Neural cell (in vitro differentiated cells): ENCODE data around the gene ZFPM1. TPM values are rescaled to one million over a fixed set of nuclear protein-coding genes. Genes with fewer than 3 reads are reported as not detected.

Source experiments
- H2AFZ ChIP-seq: fragments of 200-600, 300-800 bp; sonication (generic), shearing (Covaris generic); 2 replicates; pipeline ENCODE4 v1.6.0; 2014; ENCODE audit warnings: low read depth, mild to moderate bottlenecking, antibody characterized with exemption, low read length, moderate library complexity
- H3F3A ChIP-seq: fragments of 200-600 bp; shearing (Covaris generic); 2 replicates; pipeline ENCODE4 v1.6.1; 2016; ENCODE audit warnings: mild to moderate bottlenecking, moderate library complexity, mixed read lengths, antibody characterized with exemption, low read length; ENCODE audit not compliant: insufficient read depth, poor library complexity, severe bottlenecking
- H3K27ac ChIP-seq: fragments of 200-600, 300-800 bp; sonication (generic), shearing (Covaris generic); 2 replicates; pipeline ENCODE4 v1.5.1; 2014; ENCODE audit warnings: mild to moderate bottlenecking, low read length, moderate library complexity
- H3K27me3 ChIP-seq: fragments of 300-800, 200-600 bp; sonication (generic), shearing (Covaris generic); 2 replicates; pipeline ENCODE4 v1.6.0; 2014; ENCODE audit warnings: mild to moderate bottlenecking, low read depth, low read length, moderate library complexity; ENCODE audit not compliant: insufficient read depth
- H3K36me3 ChIP-seq: fragments of 300-800, 200-600 bp; sonication (generic), shearing (Covaris generic); 2 replicates; pipeline ENCODE4 v1.5.1; 2014; ENCODE audit warnings: mild to moderate bottlenecking, antibody characterized with exemption, low read length, moderate library complexity; ENCODE audit not compliant: insufficient read depth
- H3K4me2 ChIP-seq: fragments of 300-800, 200-600 bp; sonication (generic), shearing (Covaris generic); 2 replicates; pipeline ENCODE4 v1.6.0; 2014; ENCODE audit warnings: mild to moderate bottlenecking, low read length
- H3K4me3 ChIP-seq: fragments of 300-800, 200-600 bp; sonication (generic), shearing (Covaris generic); 2 replicates; pipeline ENCODE4 v1.5.1; 2014; ENCODE audit warnings: mild to moderate bottlenecking, low read length, moderate library complexity
- H3K79me2 ChIP-seq: fragments of 200-600 bp; shearing (Covaris generic); replicated peaks from 2 replicates; pipeline ENCODE4 v1.6.0; 2014; ENCODE audit warnings: mild to moderate bottlenecking, low read length, moderate library complexity; ENCODE audit not compliant: insufficient read depth
- H3K9ac ChIP-seq: fragments of 300-800, 200-600 bp; sonication (generic), shearing (Covaris generic); 2 replicates; pipeline ENCODE4 v1.6.1; 2016; ENCODE audit warnings: mild to moderate bottlenecking, low read length, mixed read lengths
- H3K9me2 ChIP-seq: fragments of 200-600 bp; shearing (Covaris generic); 2 replicates; pipeline ENCODE4 v1.6.1; 2016; ENCODE audit warnings: mild to moderate bottlenecking, low read length, mixed read lengths; ENCODE audit not compliant: insufficient read depth
- H3K9me3 ChIP-seq: fragments of 200-600, 300-800 bp; sonication (generic), shearing (Covaris generic); 2 replicates; pipeline ENCODE4 v1.6.1; 2016; ENCODE audit warnings: mild to moderate bottlenecking, mixed run types, low read length, moderate library complexity, mixed read lengths
- H4K20me1 ChIP-seq: fragments of 200-600 bp; shearing (Covaris generic); 2 replicates; pipeline ENCODE4 v1.6.1; 2016; ENCODE audit warnings: mild to moderate bottlenecking, mixed run types; ENCODE audit not compliant: insufficient read depth
- EP300 ChIP-seq: fragments of 450-650 bp; conservative IDR thresholded peaks from 2 replicates; pipeline ENCODE4 v1.6.1; 2014; ENCODE audit warnings: antibody characterized with exemption, mild to moderate bottlenecking, moderate library complexity; ENCODE audit not compliant: poor library complexity, severe bottlenecking
- EZH2 ChIP-seq: fragments of 200-600, 300-800 bp; shearing (Covaris generic), sonication (generic); IDR thresholded peaks from 2 replicates; pipeline ENCODE4 v1.6.1; 2014; ENCODE audit warnings: antibody characterized with exemption, low read length, borderline replicate concordance, mild to moderate bottlenecking; ENCODE audit not compliant: insufficient read depth, poor library complexity, severe bottlenecking
- MXI1 ChIP-seq: fragments of 450-650 bp; conservative IDR thresholded peaks from 2 replicates; pipeline ENCODE4 v1.6.1; 2014; ENCODE audit warnings: antibody characterized with exemption, mild to moderate bottlenecking; ENCODE audit not compliant: poor library complexity, severe bottlenecking
- POLR2AphosphoS5 ChIP-seq: IDR thresholded peaks from 2 replicates; pipeline ENCODE4 v1.6.1; 2012
- RAD21 ChIP-seq: fragments of 450-650 bp; conservative IDR thresholded peaks from 2 replicates; pipeline ENCODE4 v1.6.1; 2014; ENCODE audit warnings: antibody characterized with exemption, mild to moderate bottlenecking, moderate library complexity
- SMC3 ChIP-seq: fragments of 450-650 bp; conservative IDR thresholded peaks from 2 replicates; pipeline ENCODE4 v1.6.1; 2014; ENCODE audit warnings: antibody characterized with exemption, mild to moderate bottlenecking, moderate library complexity; ENCODE audit not compliant: poor library complexity
- TAF1 ChIP-seq: IDR thresholded peaks from 2 replicates; pipeline ENCODE4 v1.6.1; 2012; ENCODE audit warnings: low read depth
- polyA plus RNA-seq: library from polyadenylated mRNA; depleted of rRNA; stranded (reverse); fragments of >200 nt; gene quantifications from 2 replicates; pipeline ENCODE4 v1.2.3, GENCODE V29; 2014
- TF ChIP-seq, protein P1 (sequence below): fragments of 450-650 bp; IDR thresholded peaks from 2 replicates; pipeline ENCODE4 v1.5.1; 2014; ENCODE audit warnings: antibody characterized with exemption, mild to moderate bottlenecking, moderate library complexity; ENCODE audit not compliant: poor library complexity, severe bottlenecking
- TF ChIP-seq, protein P2 (sequence below): IDR thresholded peaks from 2 replicates; pipeline ENCODE4 v1.6.1; 2012; ENCODE audit warnings: borderline replicate concordance

The ZFPM1 gene
- polyA plus RNA-seq, 1 donor from 2014 or later = 0.41 TPM

DNA sequence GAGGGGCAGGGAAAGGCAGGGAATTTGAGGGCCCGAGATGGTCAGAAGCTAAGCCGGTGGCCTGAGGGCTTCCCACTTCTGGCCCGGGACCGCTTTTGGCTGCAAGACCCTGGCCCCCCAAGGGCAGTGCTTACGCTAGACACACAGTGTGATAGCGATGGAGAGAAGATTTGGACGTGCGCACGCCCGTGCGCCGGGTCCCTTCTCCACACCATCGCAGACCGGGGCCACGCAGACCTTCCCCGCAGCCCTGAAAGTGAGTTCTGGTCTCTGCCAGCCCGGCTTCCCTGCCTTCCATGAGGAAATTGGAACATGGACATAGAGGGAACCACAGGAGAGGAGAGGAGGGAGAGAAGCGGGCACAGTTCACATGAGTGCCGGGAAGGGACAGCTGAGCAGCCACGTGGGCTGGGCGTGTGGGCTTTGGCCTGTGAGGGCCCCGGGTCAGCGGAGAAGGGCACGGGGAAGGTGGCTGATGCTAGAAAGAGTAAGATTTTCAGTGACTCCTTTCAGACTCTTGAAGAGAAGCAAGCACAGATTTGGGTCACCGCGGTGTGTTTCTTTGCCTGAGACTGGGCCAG, 23.8 kb downstream of the ZFPM1 start:
- Histone ChIP-seq H3K36me3 (no peaks in the 10 kb centered on the region), H2AFZ (no peak overlapping the region), H3K9me3 (no peaks in the 10 kb centered on the region), H3K9me2 (no peaks in the 10 kb centered on the region), H3K79me2 (no peaks in the 10 kb centered on the region), H3K27ac (no peak overlapping the region), H3K27me3 (no peaks in the 10 kb centered on the region), H3K9ac (no peak overlapping the region), H3F3A (no peaks in the 10 kb centered on the region), H4K20me1 (no peaks in the 10 kb centered on the region), H3K4me3 (no peak overlapping the region), H3K4me2 (no peak overlapping the region)
- TF ChIP-seq SMC3 (no peak), EZH2 (no peak), POLR2AphosphoS5 (no peak), TAF1 (no peak), RAD21 (no peak), MXI1 (no peak), EP300 (no peak)
- TF ChIP-seq, protein P1, sequence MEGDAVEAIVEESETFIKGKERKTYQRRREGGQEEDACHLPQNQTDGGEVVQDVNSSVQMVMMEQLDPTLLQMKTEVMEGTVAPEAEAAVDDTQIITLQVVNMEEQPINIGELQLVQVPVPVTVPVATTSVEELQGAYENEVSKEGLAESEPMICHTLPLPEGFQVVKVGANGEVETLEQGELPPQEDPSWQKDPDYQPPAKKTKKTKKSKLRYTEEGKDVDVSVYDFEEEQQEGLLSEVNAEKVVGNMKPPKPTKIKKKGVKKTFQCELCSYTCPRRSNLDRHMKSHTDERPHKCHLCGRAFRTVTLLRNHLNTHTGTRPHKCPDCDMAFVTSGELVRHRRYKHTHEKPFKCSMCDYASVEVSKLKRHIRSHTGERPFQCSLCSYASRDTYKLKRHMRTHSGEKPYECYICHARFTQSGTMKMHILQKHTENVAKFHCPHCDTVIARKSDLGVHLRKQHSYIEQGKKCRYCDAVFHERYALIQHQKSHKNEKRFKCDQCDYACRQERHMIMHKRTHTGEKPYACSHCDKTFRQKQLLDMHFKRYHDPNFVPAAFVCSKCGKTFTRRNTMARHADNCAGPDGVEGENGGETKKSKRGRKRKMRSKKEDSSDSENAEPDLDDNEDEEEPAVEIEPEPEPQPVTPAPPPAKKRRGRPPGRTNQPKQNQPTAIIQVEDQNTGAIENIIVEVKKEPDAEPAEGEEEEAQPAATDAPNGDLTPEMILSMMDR = no peak
- TF ChIP-seq, protein P2, sequence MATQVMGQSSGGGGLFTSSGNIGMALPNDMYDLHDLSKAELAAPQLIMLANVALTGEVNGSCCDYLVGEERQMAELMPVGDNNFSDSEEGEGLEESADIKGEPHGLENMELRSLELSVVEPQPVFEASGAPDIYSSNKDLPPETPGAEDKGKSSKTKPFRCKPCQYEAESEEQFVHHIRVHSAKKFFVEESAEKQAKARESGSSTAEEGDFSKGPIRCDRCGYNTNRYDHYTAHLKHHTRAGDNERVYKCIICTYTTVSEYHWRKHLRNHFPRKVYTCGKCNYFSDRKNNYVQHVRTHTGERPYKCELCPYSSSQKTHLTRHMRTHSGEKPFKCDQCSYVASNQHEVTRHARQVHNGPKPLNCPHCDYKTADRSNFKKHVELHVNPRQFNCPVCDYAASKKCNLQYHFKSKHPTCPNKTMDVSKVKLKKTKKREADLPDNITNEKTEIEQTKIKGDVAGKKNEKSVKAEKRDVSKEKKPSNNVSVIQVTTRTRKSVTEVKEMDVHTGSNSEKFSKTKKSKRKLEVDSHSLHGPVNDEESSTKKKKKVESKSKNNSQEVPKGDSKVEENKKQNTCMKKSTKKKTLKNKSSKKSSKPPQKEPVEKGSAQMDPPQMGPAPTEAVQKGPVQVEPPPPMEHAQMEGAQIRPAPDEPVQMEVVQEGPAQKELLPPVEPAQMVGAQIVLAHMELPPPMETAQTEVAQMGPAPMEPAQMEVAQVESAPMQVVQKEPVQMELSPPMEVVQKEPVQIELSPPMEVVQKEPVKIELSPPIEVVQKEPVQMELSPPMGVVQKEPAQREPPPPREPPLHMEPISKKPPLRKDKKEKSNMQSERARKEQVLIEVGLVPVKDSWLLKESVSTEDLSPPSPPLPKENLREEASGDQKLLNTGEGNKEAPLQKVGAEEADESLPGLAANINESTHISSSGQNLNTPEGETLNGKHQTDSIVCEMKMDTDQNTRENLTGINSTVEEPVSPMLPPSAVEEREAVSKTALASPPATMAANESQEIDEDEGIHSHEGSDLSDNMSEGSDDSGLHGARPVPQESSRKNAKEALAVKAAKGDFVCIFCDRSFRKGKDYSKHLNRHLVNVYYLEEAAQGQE = no peak

DNA sequence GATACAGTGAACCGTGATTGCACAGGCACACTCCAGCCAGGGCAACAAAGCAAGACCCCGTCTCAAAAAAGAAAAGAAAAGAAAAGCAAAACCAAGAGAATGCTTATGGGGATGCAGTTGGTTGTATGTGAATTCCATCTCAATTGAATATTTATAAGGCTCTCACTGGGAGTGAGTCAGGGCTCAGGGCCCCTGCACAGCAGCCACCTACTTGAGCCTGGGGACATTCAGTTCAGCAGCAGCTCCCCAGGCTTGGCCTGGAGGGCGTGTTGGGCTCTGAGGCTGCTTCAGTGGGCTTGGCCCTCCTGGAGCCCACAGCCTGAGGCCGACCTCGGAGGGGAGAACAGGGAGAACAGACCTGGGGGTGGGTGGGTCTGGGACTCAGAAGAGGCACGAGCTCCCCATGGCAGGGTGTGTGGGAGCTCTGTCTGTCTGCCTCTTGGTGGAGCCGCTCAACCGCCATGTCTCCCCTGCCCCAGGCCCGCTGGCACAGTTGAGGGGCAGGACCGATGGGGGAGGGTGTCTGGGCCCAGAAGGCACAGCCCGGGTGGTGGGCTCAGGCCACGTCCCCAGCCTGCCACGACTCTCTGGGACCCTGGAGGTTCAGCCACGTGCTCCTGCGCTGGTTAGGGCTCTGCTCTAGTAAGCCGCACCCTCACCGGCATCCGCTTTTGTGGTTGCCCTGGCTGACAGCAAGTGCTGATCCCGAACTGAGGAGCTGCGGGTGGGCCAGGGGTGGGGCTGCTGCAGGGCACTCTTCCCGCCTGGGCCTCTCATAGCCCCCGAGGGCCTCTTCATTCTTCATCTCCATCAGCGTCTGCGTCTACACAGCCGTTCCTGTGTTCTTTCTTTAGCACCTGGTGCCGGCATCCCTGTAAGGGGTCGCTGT, 24.8 kb downstream of the ZFPM1 start:
- TF ChIP-seq EZH2 (no peak), EP300 (no peak), SMC3 (no peak), TAF1 (no peak), MXI1 (no peak), POLR2AphosphoS5 (no peak), RAD21 (no peak)
- TF ChIP-seq, protein P1 = no peak
- TF ChIP-seq, protein P2 = no peak
- H3K27ac ChIP-seq = no peak overlapping the region
- no peaks in the 10 kb centered on the region for H3K27me3 ChIP-seq
- no peaks in the 10 kb centered on the region for H3K79me2 ChIP-seq
- H3K9ac ChIP-seq = no peak overlapping the region
- no peaks in the 10 kb centered on the region for H4K20me1 ChIP-seq
- H3K36me3 ChIP-seq = no peaks in the 10 kb centered on the region
- no peak overlapping the region for H3K4me2 ChIP-seq
- H3K9me2 ChIP-seq = no peaks in the 10 kb centered on the region
- H2AFZ ChIP-seq = no peak overlapping the region
- no peaks in the 10 kb centered on the region for H3F3A ChIP-seq
- no peaks in the 10 kb centered on the region for H3K9me3 ChIP-seq
- no peak overlapping the region for H3K4me3 ChIP-seq
